RKO (cell line): ENCODE measurements around the gene KLHL29.

ENCODE experiments used
- DNase-seq: peaks from one replicate; pipeline ENCODE4 v3.0.0-alpha.2; 2016; ENCODE audit warnings: low spot score

The KLHL29 gene

DNA sequence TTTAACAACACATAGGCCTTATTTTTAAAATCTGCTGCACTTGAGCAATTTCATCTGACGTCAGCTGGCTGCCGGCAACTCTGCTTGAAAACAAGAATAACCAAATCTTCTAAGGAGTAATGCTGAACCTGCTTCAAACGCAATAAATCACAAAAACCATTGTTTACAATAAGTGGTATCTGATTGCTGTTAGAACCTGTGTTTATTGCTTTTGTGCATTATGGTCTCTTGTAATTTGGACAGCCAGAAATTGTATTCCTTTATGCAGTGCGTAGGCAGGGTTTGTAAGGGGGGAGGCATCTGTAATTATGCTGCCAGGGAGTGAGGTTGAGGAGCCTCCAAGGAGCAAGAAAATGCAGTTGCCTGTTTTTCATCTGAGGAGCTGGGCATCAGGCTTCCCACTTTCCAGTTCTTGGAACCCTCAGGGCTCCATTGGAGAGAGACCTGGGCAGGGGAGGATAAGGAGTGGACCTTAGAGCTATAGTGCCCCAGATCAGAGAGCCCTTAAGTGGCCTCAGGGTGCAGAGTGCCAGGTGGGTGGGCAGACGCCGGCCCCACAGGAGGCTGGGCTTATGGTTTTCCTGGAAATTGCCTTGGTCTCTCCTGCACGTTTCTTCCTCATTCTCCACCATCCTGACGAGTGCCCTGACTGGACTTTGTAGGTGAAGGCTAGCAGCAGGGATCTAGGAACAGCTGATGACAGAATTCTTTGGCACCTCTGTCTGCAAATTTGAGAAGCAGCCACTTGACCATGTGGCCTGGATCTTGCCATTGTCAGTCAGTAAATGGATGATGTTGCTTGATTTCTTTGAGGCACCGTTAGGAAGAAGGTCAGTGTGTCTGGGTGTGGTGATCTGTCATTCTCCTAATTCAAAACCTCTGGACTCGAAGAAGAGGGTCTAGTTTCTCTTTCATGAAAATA lies 129.2 kb downstream of the KLHL29 start:
- no peak for DNase-seq

DNA sequence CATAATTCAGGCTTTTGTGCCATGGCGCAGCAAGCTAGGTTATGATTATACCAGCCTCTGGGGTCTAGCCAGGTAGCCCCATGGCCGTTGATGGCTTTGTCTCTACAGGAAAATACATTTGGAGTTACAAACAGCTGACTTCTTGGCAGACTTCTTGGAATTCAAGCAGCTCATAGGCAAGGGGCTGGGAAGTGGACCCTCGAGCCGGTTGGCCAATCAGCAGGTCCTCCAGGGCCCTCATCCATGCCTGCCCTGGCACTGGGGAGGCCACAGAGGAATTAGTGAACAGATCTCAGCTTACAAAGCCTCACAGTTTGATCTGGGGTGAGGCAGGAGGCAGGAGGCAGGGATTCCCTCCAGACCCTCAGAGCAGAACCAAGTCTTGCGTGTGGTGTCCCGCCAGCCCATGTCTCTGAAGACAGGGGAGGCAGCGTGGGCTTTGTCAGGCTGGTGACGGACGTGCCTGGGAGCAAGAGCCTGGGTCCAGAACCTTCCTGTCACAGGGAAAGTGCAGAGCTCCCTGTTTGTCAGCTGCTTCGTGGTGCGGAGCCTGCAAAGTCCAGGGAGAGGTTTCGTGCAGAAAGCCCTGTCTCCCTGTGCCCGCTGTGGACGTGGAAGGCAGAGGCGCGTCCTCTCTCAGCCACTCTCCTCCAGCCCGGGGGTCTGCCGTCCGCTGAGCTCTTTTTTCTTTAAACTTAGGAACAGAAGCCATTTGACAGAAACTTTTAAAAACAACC lies 131.7 kb downstream of the KLHL29 start:
- no peak for DNase-seq

DNA sequence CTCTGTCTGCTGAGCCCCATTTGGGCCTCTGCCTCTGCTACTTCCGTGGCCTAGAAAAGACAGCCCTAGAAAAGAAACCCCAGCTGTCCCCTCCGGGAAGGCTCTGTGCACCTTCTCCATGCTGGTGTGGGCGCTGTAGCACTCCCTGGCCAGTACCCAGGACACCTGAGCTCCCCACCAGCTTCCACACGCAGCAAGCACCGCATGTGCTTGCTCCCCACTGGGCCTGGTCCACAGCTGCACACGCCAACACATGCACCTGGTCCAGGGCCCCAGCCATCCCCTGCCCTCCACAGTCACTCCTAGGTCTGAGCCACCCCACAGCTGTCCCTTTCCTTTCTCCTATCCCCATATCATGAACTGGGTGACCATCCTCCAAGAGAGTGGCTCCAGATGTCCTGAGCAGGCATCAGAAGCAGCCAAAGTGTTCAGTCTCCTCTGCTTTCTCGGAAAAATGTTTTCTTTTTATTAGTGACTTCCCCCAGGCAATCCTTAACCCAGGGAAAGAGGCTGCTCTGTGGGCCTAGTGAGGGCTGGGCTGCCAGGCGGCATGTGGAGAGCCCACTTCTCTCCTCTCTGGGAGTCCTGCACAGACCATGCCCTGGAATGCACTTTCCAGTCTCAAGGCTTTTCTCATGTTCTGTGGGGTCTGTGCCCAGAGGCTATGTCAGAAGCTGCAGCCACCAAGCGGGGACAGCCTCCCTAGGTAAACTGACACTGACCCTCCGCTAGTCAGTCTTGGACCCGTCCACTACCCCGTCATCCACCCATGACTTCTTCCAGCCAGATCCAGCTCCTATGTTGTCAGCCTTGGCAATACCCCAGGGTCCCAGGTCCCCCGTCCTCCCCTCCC lies 133.7 kb downstream of the KLHL29 start:
- no peak for DNase-seq

DNA sequence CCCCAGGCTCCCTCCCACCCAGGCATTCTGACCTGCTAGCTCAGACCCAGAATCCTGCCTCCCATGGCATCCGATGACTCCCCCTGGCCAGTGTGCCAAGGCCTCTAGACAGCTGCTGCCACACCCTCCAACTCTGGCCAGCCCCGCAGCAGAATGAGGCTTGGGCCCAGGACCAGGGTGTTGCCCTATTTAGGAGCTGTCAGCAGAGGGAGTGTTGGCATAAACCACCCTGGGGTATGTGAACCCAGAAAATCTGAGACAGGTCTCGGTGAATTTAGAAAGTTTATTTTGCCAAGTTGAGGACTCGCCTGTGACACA lies 134.3 kb downstream of the KLHL29 start:
- no peak for DNase-seq

DNA sequence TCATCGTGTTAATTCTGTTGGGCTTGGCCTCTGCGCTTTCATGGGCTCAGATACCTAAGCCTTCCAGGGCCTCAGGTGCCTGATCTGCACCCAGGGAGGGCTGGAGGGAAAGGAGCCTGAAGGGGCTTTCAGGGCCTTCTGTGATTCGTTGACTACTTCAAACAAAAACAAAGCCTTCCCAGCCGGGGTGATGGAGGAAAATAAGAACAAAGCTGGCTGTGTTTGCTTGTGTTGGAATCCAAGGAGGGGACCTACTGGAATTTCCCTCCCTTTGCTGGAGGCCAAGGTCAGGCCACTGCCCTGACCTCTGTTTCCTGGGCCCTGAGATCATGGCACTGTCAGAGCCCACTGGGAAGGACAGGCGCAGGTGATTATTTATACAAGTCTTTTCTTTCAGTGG lies 135.3 kb downstream of the KLHL29 start:
- DNase-seq: no peak

DNA sequence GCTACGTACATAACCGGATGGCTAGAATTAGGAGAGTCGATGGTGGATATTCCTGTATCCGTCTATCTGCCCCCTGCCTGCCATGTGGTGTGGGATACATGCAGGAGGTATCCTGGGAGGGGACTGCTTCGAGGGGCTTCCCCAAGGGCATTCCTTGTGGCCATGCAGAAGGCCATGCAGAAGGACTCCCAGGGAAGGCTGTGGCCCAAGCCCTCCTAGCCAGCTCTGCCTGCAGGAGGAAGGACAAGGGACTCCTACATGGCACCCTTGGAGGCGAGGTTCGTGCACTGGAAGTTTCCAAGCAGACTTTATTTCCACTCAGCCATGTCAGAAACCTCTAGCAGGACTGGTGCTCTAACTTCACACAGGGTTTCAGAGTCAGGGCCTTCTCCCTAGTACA lies 136.1 kb downstream of the KLHL29 start:
- DNase-seq: no peak

DNA sequence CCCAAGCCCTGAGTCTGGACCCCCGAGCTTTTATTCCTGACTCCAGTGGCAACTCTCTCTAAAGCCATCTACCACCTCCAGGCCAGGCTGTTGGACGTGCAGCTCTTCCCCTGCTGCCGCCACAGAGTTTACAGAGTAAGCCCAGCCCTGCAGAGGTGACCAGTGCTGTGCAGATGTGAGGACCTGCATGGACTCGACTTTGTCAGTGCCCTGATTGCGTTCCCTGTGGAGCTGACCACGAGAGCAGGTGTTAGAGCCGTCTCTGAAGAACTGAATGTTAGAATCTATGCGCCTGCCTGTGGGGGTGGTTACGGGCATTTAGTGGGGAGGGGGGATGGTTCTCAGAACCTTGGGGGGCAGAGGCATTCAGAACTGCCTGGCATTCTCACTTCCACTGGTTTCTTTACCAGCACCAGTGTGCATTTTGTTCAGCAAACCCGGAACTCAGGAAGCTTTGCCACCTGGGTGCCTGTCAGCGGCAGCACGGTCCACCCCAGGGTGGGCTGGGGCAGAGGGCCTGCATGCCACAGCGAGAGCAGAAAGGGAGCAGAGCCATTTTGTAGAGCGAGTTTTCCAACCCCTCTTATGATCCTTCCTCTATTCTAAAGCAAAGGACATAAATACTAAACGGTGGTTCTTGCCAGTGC lies 137.9 kb downstream of the KLHL29 start:
- DNase-seq: no peak

DNA sequence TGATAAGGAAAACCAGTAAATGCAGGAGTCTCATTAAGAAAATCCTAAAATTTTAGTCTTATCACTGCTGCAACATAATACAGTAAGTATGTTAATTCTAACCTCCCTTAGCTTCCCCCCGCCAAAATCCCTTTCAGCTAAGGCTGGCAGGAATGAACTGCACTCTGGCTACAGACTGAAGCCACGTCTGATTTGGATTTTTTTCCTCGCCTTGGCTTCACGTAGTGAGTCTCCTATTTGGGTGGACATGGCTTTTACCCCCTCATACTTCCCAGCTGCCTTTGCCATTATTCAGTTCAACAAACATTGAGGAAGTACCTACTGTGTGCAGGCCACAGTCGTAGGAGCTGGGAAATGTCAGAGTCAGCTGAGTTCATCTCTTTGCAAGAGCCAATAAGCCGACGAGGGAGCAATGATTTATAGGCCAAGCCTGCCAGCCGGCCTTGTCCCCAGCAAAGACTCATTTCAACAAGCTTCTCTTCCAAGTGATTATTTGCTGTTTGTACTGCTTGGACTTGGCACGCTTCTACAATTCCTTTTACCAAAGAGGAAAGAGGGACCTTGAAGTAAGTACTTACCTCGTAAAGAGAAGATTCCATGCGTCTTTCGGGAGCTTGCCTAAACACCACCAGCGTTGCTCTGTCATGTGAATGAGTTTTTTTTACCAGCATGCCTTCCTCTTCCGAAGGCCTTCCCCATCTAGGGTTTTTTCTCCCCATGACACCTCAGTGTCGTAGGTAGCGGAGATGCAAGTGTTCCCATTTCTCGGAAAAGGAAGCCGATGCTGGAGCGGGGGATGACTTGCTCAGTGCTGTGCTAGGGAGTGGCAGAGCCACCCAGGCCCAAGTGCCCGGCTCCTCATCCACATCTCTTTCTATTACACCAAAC lies 138.6 kb downstream of the KLHL29 start:
- no peak for DNase-seq

DNA sequence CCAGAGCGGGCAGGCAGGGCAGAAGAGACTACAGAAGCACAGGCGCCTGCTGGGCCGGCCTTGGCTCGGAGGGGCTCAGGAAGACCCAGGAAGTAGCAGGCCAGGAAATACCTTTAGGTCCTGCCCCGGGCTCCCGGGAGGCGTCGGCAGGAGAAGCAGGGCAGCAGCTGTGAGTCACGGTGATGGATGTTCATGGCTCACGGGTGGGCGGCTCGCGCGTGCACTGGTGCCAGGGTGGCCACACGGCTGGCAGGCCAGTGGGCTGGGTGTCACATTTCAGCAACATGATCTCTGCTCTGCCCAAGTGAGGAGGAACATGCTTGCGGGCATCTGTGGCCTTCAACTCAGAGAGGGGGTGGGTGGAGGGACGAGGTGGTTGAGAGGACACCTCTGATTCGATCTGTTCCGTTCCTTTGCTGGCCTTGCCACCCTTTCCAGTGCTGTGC lies 139.3 kb downstream of the KLHL29 start:
- DNase-seq: peak; percentile 10

DNA sequence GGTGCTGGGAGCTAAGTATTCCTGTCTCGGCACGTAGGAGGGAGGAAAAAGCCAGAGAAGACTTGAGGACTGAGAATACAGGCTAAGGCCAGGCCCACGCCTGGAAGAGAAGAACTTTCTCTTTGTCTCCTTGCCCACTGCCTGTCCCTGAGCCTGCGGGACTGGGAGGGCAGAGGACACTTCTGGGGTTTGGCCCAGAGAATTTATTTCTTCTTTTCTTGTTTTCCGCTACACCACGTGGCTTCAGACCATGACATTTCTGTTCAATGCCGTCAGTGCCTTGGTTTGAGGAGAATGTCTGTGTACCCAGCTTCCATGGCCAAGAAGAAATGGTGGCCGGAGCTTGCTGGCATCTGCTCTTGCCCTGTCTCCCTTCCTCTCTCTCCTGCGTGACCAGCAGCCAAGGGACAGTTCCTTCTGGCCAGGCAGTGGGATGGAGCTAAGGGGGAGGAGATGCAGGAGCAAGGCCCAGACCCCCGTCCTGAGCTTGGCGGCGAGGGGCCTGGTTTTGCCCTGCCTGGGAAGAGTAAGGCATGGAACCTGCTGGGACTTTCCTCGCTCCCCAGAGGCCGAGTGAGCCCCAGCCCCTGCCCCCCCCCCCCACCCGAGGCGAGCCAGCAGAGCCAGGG lies 140.3 kb downstream of the KLHL29 start:
- no peak for DNase-seq

DNA sequence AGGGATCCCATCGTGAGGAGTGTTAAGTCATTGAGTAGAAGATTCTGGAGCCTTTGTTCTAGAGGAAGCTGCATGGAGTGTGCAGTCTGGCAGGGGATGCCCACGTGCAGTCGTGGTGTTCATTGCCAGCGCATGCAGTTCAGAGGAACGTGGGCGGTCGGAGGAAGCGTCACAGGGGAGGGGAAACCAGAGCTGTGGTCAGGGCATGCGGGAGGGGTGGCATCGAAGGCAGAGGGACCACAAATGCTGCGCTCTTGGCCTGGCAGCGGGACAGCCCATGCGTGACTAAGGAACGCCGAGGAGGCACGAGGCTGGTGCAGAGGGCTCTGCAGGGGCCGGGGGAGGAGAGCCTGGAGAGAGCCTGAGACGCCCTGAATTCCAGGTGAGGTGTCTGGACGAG lies 141.1 kb downstream of the KLHL29 start:
- DNase-seq: no peak

DNA sequence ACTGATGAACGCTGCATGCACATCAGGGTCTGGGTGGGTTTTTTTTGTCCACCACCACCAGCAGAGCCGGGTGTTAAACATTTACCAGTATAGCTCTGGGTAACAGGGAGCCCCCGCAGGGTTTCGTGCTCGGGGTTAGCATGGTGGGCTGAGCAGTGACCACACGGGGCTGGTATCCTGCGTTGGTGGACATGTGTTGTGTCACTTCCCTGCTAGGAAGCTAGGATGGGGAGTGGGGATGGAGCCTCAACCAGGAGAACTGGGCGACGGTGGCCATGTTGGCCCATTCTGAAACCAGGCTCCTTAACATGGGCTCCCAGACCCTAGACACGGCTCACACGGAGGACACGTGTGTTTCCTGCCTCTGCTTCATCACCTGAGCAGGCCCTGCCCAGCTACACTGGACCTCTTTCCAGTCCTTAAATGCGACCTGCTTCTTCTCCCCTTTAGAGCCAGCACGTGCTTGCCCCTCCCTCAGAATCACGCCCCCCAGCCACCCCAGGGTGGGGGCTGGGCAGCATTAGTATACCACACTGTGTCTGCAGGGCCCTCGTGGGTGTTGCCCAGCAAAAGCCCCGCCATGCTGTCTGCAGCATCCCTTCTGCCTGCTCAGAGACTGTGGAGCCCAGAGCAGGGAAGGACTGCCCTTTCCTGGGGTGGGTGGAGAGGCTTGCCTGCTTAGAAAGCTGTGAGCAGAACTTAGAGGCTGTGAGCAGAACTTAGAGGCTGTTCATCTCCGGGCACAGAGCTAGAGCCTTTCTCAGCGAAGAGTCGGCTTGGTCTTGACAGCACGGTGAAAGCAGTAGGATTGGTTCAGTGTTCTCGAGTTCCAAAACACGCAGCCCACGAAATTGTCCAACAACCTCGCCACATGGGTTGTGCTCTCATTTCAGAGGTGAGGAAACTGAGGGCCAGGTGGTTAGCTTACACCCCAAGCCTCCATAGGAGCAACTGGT lies 142.1 kb downstream of the KLHL29 start:
- DNase-seq: no peak

DNA sequence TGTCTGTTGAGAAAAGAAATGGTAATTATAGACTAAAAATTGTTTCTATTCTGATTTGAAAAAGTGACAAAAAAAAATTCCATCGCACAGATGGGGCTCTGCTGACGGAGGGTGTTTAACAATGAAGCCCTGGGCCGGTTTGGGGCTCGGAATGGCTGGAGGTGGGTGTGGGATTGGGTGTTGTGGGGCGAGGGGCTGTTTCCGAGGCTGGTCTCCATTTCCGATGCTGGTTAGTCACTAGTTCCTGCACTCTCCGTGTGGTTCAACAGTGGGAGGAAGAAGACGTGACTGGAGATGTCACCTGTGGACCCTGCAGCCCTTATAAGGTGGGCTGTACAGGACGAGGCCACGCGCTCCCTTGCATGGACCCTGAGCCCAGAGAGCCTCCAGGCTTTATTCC lies 143.2 kb downstream of the KLHL29 start:
- no peak for DNase-seq

DNA sequence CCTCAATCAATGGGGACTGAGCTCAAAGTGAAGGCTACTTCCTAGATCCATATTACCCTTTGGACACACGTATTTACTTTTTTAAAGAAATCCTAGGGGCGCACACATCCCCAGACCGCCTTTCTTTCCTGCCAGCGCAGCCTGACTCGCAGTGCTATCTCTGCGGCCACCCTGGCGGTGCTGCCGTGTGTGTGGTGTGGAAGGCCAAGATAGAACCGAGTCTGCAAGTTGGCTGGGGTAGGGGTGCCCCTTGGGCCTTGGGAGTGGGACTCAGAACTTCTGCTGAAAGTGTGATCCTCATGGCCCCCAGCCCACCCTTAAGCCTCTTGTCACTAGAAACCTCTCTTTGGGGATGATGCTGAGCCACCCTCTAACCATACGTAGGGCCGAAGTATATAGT lies 143.7 kb downstream of the KLHL29 start:
- no peak for DNase-seq

DNA sequence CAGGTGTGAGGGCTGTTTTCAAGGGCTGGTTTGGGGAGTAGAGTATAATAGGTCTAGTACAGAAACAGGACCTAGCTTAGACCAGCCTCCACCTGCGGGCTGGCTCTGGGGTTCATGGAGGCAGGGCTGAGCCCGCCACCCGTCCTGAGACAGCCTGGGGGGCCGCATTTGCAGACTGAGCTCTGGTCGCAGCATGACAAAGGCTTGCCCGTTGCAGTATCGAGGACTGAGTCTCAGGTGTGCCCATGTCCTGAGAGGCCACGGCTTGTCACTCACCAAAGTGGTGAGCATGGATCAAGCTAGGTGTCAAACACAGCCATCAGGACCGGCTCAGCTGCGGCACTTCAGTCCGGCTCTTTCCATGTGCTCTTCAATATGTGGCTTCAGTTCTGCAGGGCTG lies 144.7 kb downstream of the KLHL29 start:
- DNase-seq: no peak

DNA sequence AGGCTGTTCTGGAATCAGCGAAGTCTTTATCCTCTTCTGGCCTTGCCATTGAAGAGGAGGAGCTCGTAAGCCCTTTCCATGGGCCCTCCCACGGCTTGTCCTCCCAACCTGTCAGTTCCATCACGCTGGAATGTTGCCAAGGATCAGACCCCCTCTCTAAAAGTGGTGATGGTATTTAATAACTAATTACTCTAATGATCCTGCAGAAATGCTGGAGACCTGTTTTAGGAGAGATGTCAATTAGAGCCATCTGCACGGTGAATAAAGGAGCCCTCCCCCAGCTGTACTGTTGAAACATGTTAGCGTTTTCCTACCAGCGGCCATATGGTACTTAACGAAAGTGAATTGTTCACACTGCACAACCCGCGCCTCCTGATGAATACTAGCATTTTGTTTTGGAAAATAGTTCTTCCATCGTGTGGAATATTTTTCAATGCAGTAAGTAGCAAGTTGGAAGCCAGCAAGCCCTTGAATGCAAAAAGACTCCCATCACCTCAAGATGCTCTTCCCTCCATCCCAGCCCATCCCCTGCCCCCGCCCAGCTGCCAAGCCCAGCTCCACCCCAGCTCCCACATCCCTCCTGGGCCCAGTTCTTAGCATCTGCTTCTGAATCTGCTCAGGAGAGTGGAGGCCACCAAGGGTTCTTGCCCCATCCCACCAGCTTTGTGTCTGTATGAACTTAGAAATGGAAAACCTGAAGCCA lies 145.4 kb downstream of the KLHL29 start:
- no peak for DNase-seq

DNA sequence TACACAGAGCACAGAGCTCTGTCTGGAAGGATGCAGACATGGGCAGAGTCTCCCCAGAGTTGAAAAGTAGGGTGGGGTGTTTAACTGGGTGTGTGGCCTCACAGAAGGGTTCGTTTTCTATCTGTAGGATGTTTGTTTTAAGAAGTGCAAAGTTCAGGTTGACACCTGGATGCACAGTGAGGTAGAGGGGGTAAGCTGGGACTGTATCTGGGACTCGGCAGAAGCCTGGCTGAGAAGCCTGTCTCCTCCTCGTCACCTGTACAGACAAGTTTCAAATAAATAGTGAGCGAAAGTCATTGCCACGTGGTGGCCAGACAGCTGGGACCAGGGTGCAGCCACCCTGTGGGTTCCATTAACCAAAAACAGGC lies 145.9 kb downstream of the KLHL29 start:
- no peak for DNase-seq

DNA sequence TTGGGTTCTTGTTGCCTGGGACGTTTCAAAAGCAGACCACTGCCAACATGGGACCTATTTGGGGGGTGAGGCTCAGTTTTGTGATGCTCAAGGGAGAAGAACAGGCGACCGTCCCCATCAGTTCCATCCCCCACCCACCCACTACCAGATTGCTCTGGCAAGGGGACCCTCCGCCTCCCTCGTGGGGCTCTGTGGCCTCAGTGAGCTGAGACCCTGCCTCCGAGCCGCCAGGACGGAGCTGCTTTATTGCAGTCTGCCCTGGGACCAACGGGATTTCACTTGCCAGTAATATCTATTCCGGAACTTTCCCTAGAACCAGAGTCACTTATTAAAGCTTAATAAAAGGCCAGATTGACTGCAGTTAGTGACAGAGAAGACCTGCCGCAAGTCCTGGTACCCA lies 146.3 kb downstream of the KLHL29 start:
- DNase-seq: no peak

DNA sequence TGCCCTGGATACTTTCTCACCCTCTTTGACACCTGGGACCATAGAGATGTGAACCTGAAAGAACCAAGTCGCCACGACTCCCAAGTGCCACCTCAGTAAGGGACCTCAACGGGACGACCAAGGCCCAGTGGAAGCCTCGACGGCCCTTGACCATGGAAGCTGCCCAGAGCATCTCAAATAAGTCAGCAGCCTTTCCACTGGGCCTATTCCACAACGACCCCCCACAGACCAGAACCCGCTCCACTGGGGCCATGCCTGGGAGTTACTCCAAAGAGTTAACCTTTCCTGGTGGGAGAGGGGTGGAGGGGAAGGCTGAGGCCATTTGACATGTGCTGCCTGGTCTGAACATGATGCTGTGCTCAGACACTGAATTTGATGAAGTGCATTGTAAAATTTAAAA lies 146.9 kb downstream of the KLHL29 start:
- DNase-seq: no peak
